GM19240 (cell line): ENCODE results near the gene SPATC1L.

ENCODE experiments used
- DNase-seq: peaks from one replicate; pipeline ENCODE4 v3.0.0; 2011; ENCODE audit warnings: low spot score; ENCODE audit not compliant: insufficient read length

SPATC1L gene

DNA sequence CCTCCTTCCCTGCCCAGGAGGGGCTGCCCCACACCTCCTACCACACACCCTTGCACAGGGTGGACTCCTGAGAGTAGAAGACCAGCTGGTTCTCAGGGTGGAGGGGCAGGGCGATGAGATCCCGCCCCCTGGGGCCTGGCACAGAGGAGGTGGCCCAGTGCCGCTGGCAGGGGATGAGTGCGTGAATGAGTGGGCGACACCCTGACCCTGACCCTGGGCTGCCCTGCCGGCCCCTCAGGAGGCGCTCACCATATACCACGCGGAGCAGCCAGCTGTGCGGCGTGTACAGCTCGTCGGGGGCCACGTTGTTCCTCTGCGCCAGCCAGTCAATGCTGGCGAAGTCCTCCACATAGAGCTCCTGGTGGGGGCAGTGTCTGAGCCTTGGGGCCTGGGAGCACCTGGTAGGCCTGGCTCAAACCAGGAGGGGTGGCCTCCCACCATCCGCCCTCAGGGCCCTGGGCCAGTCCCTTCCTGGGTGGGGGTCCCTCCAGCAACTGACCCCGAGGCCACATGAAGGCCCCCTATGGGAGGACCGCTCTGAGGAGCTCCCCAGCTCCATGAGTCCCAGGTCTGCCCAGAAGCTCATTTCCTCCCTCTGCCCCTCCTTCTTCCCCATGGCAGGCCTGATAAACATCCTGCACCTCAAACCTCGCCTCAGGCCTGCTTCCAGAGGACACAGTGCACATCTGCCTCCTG lies 31.3 kb upstream of the SPATC1L start:
- DNase-seq: no peak

DNA sequence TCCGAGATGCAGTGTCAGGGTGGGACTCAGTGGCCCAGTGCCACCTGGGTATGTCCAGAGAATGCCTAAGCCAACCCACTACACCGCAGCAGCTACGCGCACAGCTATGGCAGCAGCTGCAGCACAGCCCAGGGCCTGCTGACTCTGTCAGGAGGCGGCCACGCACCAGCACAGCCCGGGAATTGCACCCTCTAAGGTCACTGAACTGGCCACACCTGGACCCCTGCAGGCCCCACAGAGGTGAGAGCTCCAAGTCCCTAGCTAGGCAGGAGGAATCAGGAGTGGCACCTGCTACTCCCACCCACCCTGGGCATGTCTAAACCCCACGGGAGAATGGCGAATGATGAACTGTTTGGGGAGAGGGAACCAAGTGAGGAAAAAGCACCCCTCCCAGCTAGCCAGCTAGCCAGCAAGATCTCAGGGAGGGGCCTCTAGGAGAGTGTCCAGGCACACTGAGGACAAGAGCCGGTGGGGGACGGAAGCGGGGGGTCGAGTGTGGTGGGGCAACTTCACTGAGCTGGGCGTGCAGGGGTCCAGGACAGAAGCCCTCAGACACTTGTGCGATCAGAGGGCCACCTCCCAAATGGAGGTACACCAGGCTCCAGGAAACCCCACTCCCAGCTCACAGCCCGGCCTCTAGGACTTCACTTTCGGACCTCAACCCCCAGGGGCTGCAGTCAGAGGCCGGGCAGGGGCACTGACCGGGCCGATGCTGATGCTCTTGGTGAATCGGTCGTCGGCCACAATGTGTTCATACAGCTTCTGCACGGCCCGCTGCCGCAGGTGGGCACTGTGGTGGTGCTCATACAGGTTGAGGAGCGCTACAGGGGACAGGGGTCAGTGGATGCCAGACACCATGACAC lies 30.4 kb upstream of the SPATC1L start:
- no peak for DNase-seq

DNA sequence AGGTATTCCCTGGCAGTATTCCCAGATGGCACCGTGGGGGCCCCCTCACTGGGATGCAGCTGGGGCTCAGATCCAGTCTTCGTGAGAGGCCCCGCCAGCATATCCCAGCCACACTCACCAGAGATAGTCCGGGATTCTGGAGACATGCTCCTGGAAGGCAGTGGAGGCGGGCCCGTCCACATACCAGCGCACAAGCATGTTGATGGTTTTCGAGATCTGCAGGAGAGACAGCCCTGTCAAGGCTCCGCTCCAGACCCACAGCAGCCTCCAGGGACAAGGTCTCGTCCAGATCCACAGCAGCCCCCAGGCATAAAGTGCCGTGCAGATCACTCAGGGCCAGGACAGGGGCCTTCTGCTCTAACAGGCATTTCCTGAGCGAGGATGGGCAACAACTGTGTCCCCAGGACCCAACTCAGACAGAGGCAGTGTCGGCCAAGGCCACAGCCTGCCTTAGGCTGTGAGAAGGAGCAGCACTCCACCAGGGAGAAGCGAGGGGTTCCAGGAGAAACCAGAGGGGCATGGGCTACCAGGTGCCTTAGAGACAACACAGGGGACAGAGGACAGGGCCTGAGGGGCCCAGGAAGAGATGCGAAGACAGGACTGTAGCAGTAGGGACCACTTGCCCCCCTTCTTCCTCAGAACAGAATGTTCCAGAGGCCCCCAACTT lies 29.5 kb upstream of the SPATC1L start:
- DNase-seq: no peak

DNA sequence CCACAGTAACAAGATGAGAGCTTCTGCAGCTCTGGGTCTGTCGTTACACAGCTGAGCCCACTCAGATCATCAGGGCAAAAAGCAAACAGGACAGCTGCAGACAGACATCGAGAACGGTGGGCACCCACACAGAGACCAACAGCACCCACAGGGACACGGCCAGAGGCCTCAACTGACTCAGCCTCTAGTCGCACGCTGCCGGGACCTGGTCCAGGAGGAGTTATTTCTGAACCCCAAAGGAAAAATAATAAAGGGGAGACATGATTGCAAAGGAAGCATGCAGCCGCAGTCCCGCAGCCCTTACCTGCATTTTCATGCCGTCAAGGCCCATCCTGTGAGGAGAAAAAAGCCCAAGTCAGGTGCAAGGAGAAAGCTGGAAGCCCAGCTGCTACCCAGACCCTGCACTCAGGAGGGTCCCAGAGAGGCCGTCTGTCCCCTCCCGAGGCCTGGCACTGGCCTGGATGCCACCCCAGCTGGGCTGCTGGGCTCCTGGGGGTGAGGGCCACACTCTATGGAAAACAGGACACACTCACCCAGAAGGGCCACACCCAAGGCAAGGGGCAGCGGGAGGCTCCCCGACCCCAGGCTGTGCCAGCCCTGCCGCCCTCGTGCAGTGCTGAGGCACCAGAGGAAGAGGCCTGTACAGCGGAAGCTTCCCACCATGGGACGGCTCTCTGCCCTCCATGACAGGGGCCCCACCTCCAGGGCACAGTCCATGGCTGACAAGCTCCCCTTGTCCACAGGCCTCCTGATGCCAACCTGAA lies 28.6 kb upstream of the SPATC1L start:
- DNase-seq: no peak

DNA sequence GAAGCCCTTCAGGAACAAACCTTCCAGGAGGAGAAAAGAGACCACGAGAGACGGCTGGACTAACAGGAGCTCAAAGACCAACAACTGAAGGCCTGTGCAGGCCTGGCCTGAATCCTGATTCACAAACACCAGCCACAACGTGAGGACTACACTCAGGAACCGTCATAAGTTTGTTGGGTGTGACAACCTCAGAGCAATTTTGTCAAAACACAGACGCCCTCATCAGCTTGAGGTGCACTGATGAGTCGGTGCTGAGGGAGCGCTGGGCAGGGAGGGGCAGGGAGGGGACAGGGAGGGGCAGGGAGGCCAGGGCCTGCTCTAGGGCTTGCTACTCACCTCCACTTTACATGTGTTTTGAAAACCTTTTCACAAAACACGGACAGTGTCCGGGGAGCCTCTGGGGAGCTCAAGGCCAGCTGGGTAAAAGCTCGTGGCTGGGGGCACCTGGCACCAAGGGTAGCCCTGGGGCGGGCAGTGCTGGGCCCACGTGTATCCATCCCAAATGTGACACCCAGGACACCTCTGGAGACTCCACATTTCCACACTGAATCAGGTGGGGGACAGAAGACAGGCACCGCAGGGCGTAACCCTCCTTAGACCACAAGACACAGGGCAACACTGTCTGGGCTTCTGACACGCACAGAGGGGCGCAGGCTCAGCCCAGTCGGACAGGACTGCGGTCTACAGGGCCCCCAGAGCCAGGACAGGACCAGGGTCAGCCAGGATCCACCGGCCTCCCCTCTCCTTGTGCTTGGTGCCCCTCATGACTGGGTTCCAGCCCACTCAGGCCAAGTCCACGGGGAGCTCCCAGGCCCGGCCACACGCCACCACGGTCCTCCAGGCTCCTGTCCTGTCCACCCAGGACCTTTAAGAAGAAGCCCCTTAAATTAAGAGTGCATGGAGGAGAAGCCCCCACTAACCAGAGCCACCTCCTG lies 27.8 kb upstream of the SPATC1L start:
- no peak for DNase-seq

DNA sequence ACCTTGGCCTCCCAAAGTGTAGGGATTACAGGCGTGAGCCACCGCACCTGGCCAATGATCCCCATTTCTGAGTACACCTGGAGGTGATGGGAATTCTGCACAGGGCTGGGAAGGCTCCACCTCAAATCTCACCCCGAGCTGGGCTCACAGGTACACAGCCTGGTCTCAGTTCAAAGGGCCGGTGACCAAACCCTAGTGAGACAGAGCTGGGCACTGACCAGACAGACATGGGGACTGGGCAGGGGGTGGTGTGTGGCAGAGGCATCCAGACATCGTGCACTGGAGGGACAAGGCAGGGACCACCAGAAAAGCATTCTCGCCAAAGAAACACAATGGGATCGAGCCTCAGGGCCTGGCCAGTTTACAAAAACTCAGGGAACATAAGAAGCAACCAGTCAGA lies 27.1 kb upstream of the SPATC1L start:
- DNase-seq: no peak

DNA sequence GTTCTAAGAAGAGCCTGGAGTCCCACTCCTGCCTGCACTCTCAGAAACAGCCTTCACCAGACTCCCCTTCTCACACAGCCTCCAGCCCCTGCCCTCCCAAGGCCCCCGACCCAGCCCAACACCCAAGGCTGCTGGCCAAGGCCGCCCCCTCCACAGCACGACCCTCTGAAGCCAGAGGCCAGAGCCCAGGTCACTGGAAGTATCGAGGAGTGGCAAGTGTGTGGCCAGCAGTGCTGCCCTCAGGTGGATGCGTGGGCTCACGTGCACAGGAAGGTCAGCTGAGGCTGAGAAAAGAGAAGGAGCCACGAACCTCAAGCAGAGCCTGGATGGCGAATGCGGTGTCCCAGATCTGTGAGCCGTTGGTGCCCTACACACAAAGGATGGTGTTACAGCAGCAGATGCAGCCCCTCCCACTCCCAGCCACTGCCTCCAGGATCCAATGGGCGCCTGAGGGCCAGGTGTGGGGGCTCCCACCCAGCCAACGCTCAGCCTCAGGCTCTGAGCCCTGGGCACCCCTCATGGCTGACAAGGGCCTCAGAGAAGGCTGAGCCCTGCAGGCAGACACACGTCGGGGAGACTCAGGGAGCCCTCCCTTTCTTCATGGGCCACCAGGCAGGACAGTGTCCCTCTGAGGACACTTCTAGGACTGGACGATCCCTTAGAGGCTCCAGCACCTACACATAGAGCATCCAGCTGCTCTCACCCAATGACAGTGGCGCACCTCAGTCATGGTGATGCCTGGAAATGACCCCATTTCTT lies 26.3 kb upstream of the SPATC1L start:
- no peak for DNase-seq

DNA sequence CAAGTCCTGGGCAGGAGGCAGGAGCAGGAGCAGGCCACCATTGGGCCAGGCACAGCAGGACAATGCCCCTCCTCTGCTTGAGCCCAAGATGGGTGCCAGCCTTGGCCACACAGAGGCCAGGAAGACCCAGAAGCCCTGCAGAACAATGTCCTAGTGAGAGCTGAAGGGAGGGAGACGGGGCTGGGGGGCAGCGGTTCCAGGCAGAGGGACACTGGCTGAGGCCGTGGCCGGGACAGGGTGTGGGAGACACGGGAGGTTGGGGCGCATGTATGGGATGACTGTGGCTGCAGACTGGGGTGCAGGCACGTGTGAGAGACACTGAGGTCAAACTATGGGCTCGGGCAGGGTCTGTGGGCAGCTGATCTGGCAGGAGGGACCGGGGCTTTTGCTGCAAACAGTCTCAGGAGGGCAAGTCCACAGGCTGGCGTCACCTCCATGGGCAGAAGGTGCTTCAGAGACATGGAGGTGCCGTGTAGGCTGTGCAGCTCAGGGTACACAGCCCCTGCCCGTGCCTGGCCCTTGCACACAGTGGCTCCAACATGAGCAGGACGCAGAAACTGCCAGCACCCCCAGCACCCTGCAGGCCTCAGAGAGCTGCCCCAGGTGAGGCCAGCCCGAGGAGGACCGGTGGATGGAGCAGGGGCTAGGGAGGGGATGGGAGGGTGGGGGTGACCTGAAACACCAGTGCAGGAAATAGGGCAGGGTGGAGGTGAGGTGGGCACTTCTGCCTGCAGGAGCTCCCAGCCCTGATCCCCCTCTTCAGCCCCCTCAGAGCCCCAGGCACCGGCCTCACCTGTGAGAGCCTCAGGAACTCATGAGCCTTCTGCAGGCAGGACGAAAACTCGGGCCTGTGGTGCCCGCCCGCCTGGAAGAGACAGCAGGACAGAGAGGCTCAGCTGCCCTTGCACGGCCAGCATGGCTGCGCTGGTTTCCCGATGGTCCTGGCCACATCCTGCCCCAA lies 24.8 kb upstream of the SPATC1L start:
- no peak for DNase-seq

DNA sequence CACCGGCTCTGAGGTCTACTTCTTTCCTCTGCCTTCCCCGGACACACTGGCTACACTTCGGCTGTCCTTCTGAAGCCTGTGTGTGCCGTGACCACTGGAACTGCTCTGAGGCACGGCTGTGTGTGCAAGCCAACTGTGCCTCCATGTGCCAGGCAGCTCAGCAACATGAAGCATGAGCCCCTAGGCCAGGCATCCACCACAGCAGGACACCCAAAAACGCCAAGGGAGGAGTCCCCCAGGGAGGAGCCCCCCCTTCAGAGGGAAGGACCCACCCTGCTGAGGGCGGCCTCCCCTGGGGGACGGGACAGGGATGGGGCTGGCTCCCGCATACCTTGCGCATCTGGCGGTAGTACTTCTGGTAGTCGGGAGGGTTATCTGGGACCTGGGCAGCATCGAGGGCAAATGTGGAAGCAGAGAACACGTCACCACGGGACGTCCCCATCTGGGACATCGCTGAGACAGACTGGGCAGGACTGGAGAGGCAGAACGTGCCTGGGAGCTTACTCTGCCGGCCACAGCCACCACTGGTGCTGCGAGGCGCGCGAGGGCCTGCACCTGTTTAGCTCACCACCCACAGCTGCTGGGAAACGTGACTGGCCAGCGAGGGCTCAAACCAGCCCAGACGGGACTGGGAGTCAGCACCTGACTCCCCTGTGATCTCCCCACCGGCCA lies 23.8 kb upstream of the SPATC1L start:
- no peak for DNase-seq

DNA sequence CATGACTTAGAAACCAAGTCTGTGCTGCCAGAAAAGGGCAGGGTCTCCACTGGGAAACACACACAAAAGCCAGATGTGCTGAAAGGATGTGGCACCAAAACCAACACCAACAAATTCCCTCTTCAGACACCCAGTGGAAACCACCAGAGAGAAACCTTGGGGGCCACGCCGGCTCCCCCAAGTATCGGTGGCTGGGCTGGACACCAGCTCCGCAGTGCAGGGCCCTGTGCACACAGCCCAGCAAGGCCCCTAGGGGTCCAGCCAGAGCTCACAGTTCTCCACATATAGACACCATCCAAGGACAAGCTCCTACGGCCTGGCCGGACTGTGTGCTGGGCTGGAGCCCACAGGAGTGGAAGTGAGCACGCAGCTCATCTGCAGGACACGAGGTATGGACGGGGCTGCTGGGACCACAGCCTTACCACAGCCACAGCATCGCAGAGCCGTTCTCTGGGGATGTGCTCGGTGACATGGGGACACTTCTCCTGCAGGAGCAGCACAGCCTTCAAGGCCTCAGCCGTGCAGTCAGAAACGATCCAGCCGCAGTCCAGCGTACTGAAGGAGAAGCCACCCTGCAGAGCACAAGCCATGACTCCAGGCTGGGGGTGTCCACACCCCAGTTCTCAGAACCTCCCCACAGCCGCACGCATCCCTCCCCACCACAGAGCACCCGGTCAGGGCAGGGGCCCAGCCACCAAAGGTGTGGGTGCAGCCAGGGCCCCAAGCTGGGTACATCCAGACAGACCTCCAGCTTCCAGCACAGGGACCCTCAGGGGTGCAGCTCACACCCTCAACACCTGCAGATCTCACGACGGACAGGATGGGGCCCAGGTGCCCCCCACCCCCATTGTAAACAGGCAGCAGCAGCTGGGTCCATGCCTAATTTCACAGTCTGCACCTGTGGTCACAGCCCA lies 23.0 kb upstream of the SPATC1L start:
- no peak for DNase-seq

DNA sequence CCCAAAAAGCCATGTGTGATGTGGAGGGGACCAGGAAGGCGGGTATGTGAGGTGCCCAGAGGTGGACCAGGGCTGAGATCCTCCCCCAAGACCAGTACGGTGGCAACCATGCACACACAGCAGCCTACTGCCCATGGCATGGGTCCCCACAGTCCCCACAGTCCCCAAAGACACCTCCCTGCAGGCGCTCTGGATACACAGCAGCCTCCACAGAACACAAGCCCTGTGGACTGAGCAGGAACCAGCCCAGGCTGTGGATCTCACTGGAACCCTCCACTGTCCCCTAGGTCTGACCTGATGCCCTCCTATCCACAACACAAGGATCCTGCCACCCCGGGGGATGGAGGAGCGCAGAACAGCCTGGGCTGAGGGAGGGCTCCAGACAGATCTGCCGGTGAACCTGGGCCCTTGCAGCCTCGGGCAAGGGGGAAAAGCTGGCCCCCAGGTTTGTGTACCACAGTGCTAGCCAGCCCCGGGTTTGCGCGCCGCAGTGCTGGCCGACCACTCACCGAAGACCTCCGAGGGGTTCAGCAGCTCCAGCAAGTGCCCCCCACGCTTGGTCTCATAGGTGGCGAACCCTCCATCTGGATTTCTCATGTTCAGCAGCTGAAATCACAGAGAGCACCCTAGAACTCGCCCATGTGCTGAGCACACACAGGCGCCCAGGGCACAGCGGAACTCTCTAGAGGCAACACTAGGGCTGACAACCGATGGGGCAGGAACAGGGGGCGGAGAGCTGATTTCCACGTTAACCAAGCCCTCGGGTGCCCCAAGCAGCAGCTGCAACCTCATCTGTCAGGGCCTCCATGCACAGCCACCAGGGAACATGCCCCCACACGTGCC lies 22.1 kb upstream of the SPATC1L start:
- no peak for DNase-seq

DNA sequence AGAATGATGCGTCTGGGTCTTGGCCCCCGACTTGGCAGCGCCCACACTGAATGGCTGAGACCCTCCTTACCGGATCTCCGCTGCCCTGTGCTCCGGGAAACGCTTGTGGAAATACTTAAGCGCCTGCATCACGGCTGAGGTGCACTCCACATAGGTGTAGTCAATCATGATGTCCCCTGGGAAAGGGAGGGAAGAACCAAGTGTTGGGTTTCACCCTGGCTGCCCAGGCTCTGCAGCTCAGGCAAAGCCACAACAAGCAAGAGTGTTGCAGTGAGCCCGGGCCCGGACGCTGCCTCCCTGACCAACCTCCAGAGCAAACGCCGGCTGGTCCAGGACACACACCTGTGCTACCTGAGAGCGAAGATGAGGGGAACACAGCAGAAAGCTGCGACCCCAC lies 21.5 kb upstream of the SPATC1L start:
- no peak for DNase-seq

DNA sequence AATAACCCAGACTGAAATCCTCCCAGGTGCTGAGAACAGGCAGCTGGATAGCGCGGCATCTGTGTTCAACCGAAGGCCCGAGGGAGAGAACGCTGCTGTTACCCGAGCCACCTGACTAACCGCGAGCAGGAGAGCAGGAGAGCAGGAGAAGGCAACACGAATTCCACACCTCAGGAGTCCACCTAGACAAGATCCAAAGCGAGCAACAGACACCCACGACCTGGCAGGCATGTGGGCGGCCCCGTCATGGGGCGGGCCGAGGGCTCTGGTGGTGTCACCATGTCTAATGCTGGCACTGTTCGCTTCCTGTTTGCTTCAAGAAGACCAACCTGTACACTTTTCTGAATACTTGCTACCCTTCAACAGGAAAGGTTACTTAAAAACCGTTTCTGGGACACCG lies 20.9 kb upstream of the SPATC1L start:
- DNase-seq: no peak

DNA sequence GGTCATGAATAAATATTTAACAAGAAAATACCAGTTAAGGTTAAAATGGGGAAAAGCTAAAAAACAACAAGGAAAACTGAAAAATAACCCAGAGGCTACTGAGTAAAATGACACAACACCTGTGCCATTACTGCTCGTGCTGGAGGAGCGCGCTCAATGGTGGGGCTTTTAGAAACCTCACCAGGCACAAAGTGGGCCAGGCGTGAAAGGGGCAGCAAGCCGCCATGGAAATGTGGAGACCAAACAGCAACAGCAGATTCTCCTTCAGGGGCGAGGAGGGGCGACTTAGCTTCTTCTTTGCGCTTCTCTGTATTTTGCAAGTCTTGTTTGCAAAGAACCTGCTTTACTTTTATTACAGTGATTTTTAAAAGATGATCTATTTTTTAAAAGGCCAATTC lies 18.9 kb upstream of the SPATC1L start:
- no peak for DNase-seq

DNA sequence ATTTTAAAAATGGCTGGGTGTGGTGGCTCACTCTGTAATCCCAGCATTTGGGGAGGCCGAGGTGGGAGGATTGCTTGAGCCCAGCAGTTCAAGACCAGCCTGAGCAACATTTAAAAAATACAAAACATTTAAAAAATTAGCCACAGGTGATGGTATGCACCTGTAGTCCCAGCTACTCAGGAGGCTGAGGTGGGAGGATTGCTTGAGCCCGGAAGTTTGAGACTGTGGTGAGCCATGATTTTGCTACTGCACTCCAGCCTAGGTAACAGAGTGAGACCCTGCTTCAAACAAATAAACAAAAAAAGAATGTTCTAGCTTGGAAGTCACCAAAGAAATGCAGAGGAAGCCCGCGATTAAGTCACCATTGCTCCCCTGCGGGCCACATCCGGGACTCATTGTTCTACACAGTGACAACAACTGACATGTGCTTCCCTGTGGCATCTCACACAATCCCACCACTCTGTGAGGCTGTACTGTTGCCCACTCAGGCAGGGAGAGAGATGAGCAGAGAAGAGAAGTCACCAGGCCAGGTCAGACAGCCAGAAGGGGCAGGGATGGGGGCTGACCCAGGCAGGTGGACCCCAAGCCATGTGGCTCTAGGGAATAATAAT lies 18.4 kb upstream of the SPATC1L start:
- DNase-seq: no peak
